ENCODE measurements around the gene FGD6. TPM values are rescaled to one million over a fixed set of nuclear protein-coding genes. Genes with fewer than 3 reads are reported as not detected.

Gene FGD6
- total RNA-seq, 1 experiment from 2014 or later: 28.3 TPM

- ATAC-seq (no peak), DNase-seq (ENCODE audit: low read depth, low spot score) (no peak)
- Histone ChIP-seq H3K36me3 (ENCODE audit: control insufficient read depth, insufficient read depth, low read length) (no peaks in the 10 kb centered on the region), H3K27me3 (ENCODE audit: control insufficient read depth, insufficient read depth, low read length) (no peaks in the 10 kb centered on the region), H3K27ac (ENCODE audit: low read length) (no peak overlapping the region), H3K9me3 (ENCODE audit: control insufficient read depth, insufficient read depth, low read depth, low read length) (no peaks in the 10 kb centered on the region), H3K4me1 (ENCODE audit: control insufficient read depth, insufficient read depth, low read length) (no peaks in the 10 kb centered on the region), H3K4me3 (ENCODE audit: low read depth in 2 of 2, low read length in 2 of 2) (no peak overlapping the region)
- POLR2A ChIA-PET: no interaction called here
- in situ Hi-C loops (cut with HindIII; ENCODE audit: low pct_unique_long_range_greater_than_20kb, low sequenced_read_pairs) (no loop called here), intact Hi-C loops (cut with micrococcal nuclease; ENCODE audit: unreplicated experiment) (no loop called here)
- BruUV-seq (replicated peaks): no TSS peak
- CTCF ChIA-PET: no interaction called here
- TF ChIP-seq SIN3A (IDR thresholded peaks at IDR 0.05; ENCODE audit: borderline replicate concordance, insufficient read depth, low read depth, low read length) (no peak), REST (IDR thresholded peaks at IDR 0.05; ENCODE audit: insufficient read depth in 1 of 2, low read depth in 2 of 2, low read length in 1 of 2) (no peak), POLR2AphosphoS5 (IDR thresholded peaks at IDR 0.05; ENCODE audit: low read depth, low read length) (no peak), TCF7L2 (IDR thresholded peaks at IDR 0.05; ENCODE audit: low read depth, low read length) (no peak)
- TF ChIP-seq, protein P1, sequence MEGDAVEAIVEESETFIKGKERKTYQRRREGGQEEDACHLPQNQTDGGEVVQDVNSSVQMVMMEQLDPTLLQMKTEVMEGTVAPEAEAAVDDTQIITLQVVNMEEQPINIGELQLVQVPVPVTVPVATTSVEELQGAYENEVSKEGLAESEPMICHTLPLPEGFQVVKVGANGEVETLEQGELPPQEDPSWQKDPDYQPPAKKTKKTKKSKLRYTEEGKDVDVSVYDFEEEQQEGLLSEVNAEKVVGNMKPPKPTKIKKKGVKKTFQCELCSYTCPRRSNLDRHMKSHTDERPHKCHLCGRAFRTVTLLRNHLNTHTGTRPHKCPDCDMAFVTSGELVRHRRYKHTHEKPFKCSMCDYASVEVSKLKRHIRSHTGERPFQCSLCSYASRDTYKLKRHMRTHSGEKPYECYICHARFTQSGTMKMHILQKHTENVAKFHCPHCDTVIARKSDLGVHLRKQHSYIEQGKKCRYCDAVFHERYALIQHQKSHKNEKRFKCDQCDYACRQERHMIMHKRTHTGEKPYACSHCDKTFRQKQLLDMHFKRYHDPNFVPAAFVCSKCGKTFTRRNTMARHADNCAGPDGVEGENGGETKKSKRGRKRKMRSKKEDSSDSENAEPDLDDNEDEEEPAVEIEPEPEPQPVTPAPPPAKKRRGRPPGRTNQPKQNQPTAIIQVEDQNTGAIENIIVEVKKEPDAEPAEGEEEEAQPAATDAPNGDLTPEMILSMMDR (IDR thresholded peaks at IDR 0.05): no peak
Observed at GRCh38 chr12:95158919-95159318, 58.3 kb downstream of the FGD6 start.

GRCh38 chr12:95151821-95152220, 65.4 kb downstream of the FGD6 start:
- Histone ChIP-seq H3K36me3 (ENCODE audit: control insufficient read depth, insufficient read depth, low read length) (peaks cover 4% of the 10 kb centered on the region; the same call in 1 of the 2 replicates), H3K9me3 (ENCODE audit: control insufficient read depth, insufficient read depth, low read depth, low read length) (no peaks in the 10 kb centered on the region), H3K4me1 (ENCODE audit: control insufficient read depth, insufficient read depth, low read length) (no peaks in the 10 kb centered on the region), H3K27ac (ENCODE audit: low read length) (no peak overlapping the region), H3K4me3 (ENCODE audit: low read depth in 2 of 2, low read length in 2 of 2) (no peak overlapping the region), H3K27me3 (ENCODE audit: control insufficient read depth, insufficient read depth, low read length) (no peaks in the 10 kb centered on the region)
- in situ Hi-C loops (cut with HindIII; ENCODE audit: low pct_unique_long_range_greater_than_20kb, low sequenced_read_pairs): no loop called here
- TF ChIP-seq REST (IDR thresholded peaks at IDR 0.05; ENCODE audit: insufficient read depth in 1 of 2, low read depth in 2 of 2, low read length in 1 of 2) (no peak), POLR2AphosphoS5 (IDR thresholded peaks at IDR 0.05; ENCODE audit: low read depth, low read length) (no peak)
- POLR2A ChIA-PET: no interaction called here
- no peak for ATAC-seq
- CTCF ChIA-PET: no interaction called here
- DNase-seq (ENCODE audit: low read depth, low spot score): no peak
- intact Hi-C loops (cut with micrococcal nuclease; ENCODE audit: unreplicated experiment): no loop called here
- BruUV-seq (replicated peaks): no TSS peak

All from Panc1 (cell line).